Heart left ventricle (tissue), 13 donors: Measurements from ENCODE around the gene RHOT1.

ENCODE experiments used
- POLR2A ChIP-seq, 2 donors: fragments of 450-650 bp; IDR thresholded peaks; one replicate each; pipeline ENCODE4 v1.6.1; 2017; ENCODE audit warnings: antibody characterized with exemption in 2 of 2, mild to moderate bottlenecking in 2 of 2, moderate library complexity in 2 of 2
- TF ChIP-seq, protein P1 (sequence below), 12 donors: fragments of 200-600 bp; sonication (generic) in 4 of 12; IDR thresholded peaks; one replicate each; pipeline versions ENCODE4 v1.5.0 to v1.8.0; 2018 to 2022; ENCODE audit warnings: antibody characterized with exemption in 12 of 12, mild to moderate bottlenecking in 5 of 12
- donor health status: ischemic (EF 13 %, LVEDD 7.1; RV severe dilation, severe dysfunction).
- donor health status: DM: no; HTN: yes; CAD: no.
- donor health status: DM: no; HTN: no; CAD: no.
- donor health status: ischemic (EF 25% LVEDD 6.9; RV normal size, moderate dysfunction).
- donor health status: ischemic (EF 25% LVEDD 5.7; RV mildly dilated, moderate dysfunction).
- donor health status: ischemic (EF 35%, LVEDD 5.7; RV mildly dilated, moderate dysfunction).
- donor health status: nonischemic (EF 11% LVEDD 7.7; RV severe dilation, severe dysfunction).
- donor health status: DM: yes; HTN: yes; CAD: no.
- donor health status: PGD.
- donor health status: ischemic (EF 29% LVEDD 5.4; RV normal size, mild dysfunction).
- donor health status: nonischemic (EF 23%, LVEDD 6.1; RV moderate dilation, normal function).

DNA sequence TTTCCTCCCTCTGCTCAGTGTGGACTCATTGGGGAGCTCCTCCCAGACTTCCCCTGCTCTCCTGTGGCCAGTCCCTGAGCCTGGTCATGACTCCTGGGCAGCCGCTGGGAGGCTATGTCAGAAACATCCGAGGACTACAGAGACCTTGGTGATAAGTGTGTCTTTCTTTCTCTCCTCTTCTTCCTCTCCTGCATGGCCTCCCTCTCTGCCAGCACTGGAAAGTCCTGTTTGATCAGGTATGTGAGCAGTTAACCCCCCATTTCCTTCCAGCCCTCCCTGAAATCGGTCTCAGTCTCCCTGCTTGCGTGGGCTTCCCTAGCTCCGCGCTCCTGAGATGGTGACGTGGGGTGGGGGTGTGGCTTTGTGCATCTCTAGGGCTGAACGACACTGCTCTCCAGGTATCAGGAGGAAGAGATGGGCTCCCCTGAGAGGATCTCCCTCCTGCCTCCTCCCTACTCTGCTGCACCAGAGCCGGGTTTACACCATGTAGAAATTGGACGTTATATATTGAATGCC lies 125.4 kb downstream of the RHOT1 start:
- TF ChIP-seq, protein P1, sequence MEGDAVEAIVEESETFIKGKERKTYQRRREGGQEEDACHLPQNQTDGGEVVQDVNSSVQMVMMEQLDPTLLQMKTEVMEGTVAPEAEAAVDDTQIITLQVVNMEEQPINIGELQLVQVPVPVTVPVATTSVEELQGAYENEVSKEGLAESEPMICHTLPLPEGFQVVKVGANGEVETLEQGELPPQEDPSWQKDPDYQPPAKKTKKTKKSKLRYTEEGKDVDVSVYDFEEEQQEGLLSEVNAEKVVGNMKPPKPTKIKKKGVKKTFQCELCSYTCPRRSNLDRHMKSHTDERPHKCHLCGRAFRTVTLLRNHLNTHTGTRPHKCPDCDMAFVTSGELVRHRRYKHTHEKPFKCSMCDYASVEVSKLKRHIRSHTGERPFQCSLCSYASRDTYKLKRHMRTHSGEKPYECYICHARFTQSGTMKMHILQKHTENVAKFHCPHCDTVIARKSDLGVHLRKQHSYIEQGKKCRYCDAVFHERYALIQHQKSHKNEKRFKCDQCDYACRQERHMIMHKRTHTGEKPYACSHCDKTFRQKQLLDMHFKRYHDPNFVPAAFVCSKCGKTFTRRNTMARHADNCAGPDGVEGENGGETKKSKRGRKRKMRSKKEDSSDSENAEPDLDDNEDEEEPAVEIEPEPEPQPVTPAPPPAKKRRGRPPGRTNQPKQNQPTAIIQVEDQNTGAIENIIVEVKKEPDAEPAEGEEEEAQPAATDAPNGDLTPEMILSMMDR (IDR thresholded peaks at IDR 0.05), result no peak
- no peak for TF ChIP-seq POLR2A (IDR thresholded peaks at IDR 0.05)
